ENCODE data around the gene ARHGEF19. TPM values are rescaled to one million over a fixed set of nuclear protein-coding genes. Genes with fewer than 3 reads are reported as not detected.

The ARHGEF19 gene
- total and polyA plus RNA-seq, 2 of the 13 experiments (the other 11 are each of a cell fraction or from before 2014, with no cell fraction given): 1.7 to 1.8 TPM

- TF ChIP-seq ZNF746 (CRISPR knock-in tag; IDR thresholded peaks at IDR 0.05): no peak
- TF ChIP-seq ZNF510 (CRISPR knock-in tag; IDR thresholded peaks at IDR 0.05; ENCODE audit: low read depth): no peak
- TF ChIP-seq ZBTB49 (CRISPR knock-in tag; IDR thresholded peaks at IDR 0.05; ENCODE audit: borderline replicate concordance): peak; percentile 73; the same call in 1 of the 2 replicates
- TF ChIP-seq HNRNPL (IDR thresholded peaks at IDR 0.05; ENCODE audit: low read depth, low read length): 0 out of 2 replicates have a peak, but pooled peaks have one; percentile 60
- peak; percentile 77; the same call in 1 of the 2 replicates for TF ChIP-seq CBX5 (CRISPR knock-in tag; IDR thresholded peaks at IDR 0.05; ENCODE audit: borderline replicate concordance)
- TF ChIP-seq ZNF205 (CRISPR knock-in tag; IDR thresholded peaks at IDR 0.05): 0 out of 2 replicates have a peak, but pooled peaks have one; percentile 43
- TF ChIP-seq ZNF333 (CRISPR knock-in tag; IDR thresholded peaks at IDR 0.05; ENCODE audit: borderline replicate concordance): no peak
- 0 out of 2 replicates have a peak, but pooled peaks have one; percentile 27 for TF ChIP-seq ATF3 (CRISPR knock-in tag; IDR thresholded peaks at IDR 0.05)
- 0 out of 2 replicates have a peak, but pooled peaks have one; percentile 49 for TF ChIP-seq KDM3A (CRISPR knock-in tag; IDR thresholded peaks at IDR 0.05; ENCODE audit: low read depth)
- peak; percentile 52; the same call in 1 of the 2 replicates for TF ChIP-seq NFKB2 (CRISPR knock-in tag; IDR thresholded peaks at IDR 0.05; ENCODE audit: borderline replicate concordance)
- TF ChIP-seq SIX4 (CRISPR knock-in tag; IDR thresholded peaks at IDR 0.05): no peak
- peak; percentile 20; the same call in 1 of the 2 replicates for TF ChIP-seq CEBPG (CRISPR knock-in tag; IDR thresholded peaks at IDR 0.05)
- no peak for TF ChIP-seq XBP1 (CRISPR knock-in tag; IDR thresholded peaks at IDR 0.05)
- TF ChIP-seq MYC (CRISPR knock-in tag; IDR thresholded peaks at IDR 0.05; ENCODE audit: borderline replicate concordance): 0 out of 2 replicates have a peak, but pooled peaks have one; percentile 19
- peak; percentile 54 for TF ChIP-seq PPARG (CRISPR knock-in tag; conservative IDR thresholded peaks at IDR 0.05)
- no peak for TF ChIP-seq SUZ12 (IDR thresholded peaks at IDR 0.05; ENCODE audit: low read depth, low read length)
- TF ChIP-seq IKZF4 (CRISPR knock-in tag; IDR thresholded peaks at IDR 0.05; ENCODE audit: borderline replicate concordance, low read depth, not compliant biosample characterization): peak; percentile 34
- TF ChIP-seq KAT2B (IDR thresholded peaks at IDR 0.05; ENCODE audit: borderline replicate concordance, low read depth, low read length): no peak
- no peak; the same call in 1 of the 2 replicates for TF ChIP-seq ZMYM4 (CRISPR knock-in tag; IDR thresholded peaks at IDR 0.05)
- 0 out of 2 replicates have a peak, but pooled peaks have one; percentile 44 for TF ChIP-seq SALL2 (CRISPR knock-in tag; IDR thresholded peaks at IDR 0.05)
- no peak for TF ChIP-seq ZNF713 (CRISPR knock-in tag; IDR thresholded peaks at IDR 0.05)
- no peak for TF ChIP-seq PBX3 (CRISPR knock-in tag; IDR thresholded peaks at IDR 0.05; ENCODE audit: borderline replicate concordance)
- TF ChIP-seq THRA (CRISPR knock-in tag; IDR thresholded peaks at IDR 0.05; ENCODE audit: borderline replicate concordance): peak; percentile 69
- no peak for TF ChIP-seq ZNF557 (CRISPR knock-in tag; IDR thresholded peaks at IDR 0.05)
- TF ChIP-seq ZNF563 (CRISPR knock-in tag; IDR thresholded peaks at IDR 0.05): no peak
- TF ChIP-seq SPEN (CRISPR knock-in tag; IDR thresholded peaks at IDR 0.05; ENCODE audit: low read depth): no peak
- no peak for TF ChIP-seq ZNF530 (CRISPR knock-in tag; IDR thresholded peaks at IDR 0.05; ENCODE audit: low read depth)
Measured at GRCh38 chr1:16187748-16188401, 24.6 kb downstream of the ARHGEF19 start (continued).

Data from HepG2 (cell line).